Stimulated activated CD8-positive, alpha-beta memory T cell treated with anti-CD3 and anti-CD28 coated beads, Interleukin-15, amount 100 ng/mL, for 1 hour (primary cell): Measurements from ENCODE around the gene NOBOX.
"Not testable (repeated sequence)": the region's sequence is repeated elsewhere in the genome, so short reads cannot be mapped to it uniquely, and the experiment has no call there.

Experiments
- DNase-seq: peaks from one replicate; pipeline ENCODE4 v3.0.0-alpha.2; 2020; ENCODE audit warnings: low read depth

NOBOX gene

GRCh38 chr7:144403649-144404061, at the start of gene NOBOX:
NOBOX (minus strand) TSS chr7:144403693.
- DNase-seq: no peak

- no peak for DNase-seq
Measured at GRCh38 chr7:144452064-144452463, 48.6 kb upstream of the NOBOX start.

GRCh38 chr7:144445590-144445989, 42.1 kb upstream of the NOBOX start:
- no peak for DNase-seq

- DNase-seq: no peak
Measured at GRCh38 chr7:144439717-144440205, 36.3 kb upstream of the NOBOX start.

GRCh38 chr7:144438759-144439158, 35.3 kb upstream of the NOBOX start:
- DNase-seq: no peak

GRCh38 chr7:144437370-144438191, 34.1 kb upstream of the NOBOX start:
- peak; percentile 11 for DNase-seq

GRCh38 chr7:144436500-144436899, 33.0 kb upstream of the NOBOX start:
- no peak for DNase-seq

GRCh38 chr7:144428431-144428830, 24.9 kb upstream of the NOBOX start:
- no peak for DNase-seq

- DNase-seq: not testable (repeated sequence)
Measured at GRCh38 chr7:144427539-144427938, 24.0 kb upstream of the NOBOX start.

GRCh38 chr7:144418931-144419330, 15.4 kb upstream of the NOBOX start:
- not testable (repeated sequence) for DNase-seq

GRCh38 chr7:144416341-144416740, 12.8 kb upstream of the NOBOX start:
- DNase-seq: no peak

- DNase-seq: no peak
Measured at GRCh38 chr7:144415858-144416257, 12.4 kb upstream of the NOBOX start.

GRCh38 chr7:144414815-144415214, 11.3 kb upstream of the NOBOX start:
- DNase-seq: no peak

GRCh38 chr7:144410441-144410840, 6.9 kb upstream of the NOBOX start:
- DNase-seq: no peak

- no peak for DNase-seq
Measured at GRCh38 chr7:144408121-144408520, 4.6 kb upstream of the NOBOX start.

- no peak for DNase-seq
Measured at GRCh38 chr7:144407266-144407931, 3.9 kb upstream of the NOBOX start.

- DNase-seq: no peak
Measured at GRCh38 chr7:144404946-144405345, 1.5 kb upstream of the NOBOX start.

GRCh38 chr7:144403102-144403501, 391 bp downstream of the NOBOX start:
- no peak for DNase-seq

- no peak for DNase-seq
Measured at GRCh38 chr7:144401490-144401889, 2.0 kb downstream of the NOBOX start.

GRCh38 chr7:144399946-144400345, 3.5 kb downstream of the NOBOX start:
- no peak for DNase-seq

- DNase-seq: no peak
Measured at GRCh38 chr7:144398911-144399310, 4.6 kb downstream of the NOBOX start.

- no peak for DNase-seq
Measured at GRCh38 chr7:144398291-144398690, 5.2 kb downstream of the NOBOX start.

- no peak for DNase-seq
Measured at GRCh38 chr7:144397086-144397485, 6.4 kb downstream of the NOBOX start.
